HepG2 (cell line): ENCODE results near the gene SLC25A51.

Experiments used
- FUBP1 ChIP-seq: sonication (generic); formaldehyde crosslinking; IDR thresholded peaks from 2 replicates; pipeline ENCODE4 v1.5.1; 2020; ENCODE audit warnings: missing genetic modification reagents, mild to moderate bottlenecking, borderline replicate concordance
- ZNF546 ChIP-seq: sonication (generic); formaldehyde crosslinking; conservative IDR thresholded peaks from 2 replicates; pipeline ENCODE4 v1.8.1; 2023; ENCODE audit warnings: mild to moderate bottlenecking, missing genetic modification reagents
- ZNF883 ChIP-seq: sonication (generic); formaldehyde crosslinking; IDR thresholded peaks from 2 replicates; pipeline ENCODE4 v1.5.1; 2020; ENCODE audit warnings: mild to moderate bottlenecking, missing genetic modification reagents; ENCODE audit errors: not compliant biosample characterization
- TF ChIP-seq, protein P1 (sequence below): sonication (generic); formaldehyde crosslinking; IDR thresholded peaks from 2 replicates; pipeline ENCODE4 v1.4.0; 2020; ENCODE audit warnings: missing genetic modification reagents, borderline replicate concordance

DNA sequence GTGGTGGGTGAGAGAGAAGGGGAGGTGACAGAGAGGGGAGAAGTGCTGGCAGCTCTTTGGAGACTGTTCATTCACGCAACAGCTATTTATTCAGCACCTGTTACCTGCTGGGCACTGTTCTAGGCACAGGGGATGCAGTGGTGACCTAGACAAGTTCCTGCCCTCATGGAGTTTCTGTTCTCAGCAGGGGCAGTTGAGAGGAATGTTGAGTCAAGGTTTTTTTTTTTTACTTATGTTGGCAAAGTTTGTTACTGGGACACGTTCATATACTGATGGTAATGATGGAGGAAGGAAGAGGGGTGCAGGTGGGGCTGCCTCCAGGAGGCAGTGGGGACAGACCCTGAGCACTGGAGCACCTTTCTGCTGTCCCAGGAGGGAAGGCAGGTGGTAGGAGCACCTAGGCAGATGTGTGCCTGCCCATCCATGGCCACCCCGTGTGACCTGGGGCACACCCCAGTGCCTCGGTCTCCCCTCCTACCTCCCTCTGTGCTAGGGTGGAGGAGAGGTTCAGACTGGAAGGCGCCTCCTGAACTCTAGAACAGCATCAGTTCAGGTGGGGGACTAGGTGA, 49.4 kb upstream of the SLC25A51 start:
- TF ChIP-seq FUBP1 (CRISPR knock-in tag) (no peak), ZNF546 (CRISPR knock-in tag) (no peak), ZNF883 (no peak)
- TF ChIP-seq, protein P1, sequence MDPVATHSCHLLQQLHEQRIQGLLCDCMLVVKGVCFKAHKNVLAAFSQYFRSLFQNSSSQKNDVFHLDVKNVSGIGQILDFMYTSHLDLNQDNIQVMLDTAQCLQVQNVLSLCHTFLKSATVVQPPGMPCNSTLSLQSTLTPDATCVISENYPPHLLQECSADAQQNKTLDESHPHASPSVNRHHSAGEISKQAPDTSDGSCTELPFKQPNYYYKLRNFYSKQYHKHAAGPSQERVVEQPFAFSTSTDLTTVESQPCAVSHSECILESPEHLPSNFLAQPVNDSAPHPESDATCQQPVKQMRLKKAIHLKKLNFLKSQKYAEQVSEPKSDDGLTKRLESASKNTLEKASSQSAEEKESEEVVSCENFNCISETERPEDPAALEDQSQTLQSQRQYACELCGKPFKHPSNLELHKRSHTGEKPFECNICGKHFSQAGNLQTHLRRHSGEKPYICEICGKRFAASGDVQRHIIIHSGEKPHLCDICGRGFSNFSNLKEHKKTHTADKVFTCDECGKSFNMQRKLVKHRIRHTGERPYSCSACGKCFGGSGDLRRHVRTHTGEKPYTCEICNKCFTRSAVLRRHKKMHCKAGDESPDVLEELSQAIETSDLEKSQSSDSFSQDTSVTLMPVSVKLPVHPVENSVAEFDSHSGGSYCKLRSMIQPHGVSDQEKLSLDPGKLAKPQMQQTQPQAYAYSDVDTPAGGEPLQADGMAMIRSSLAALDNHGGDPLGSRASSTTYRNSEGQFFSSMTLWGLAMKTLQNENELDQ (CRISPR knock-in tag): no peak
